CD14-positive monocyte (primary cell): ENCODE results near the gene HAPLN1. TPM values are rescaled to one million over a fixed set of nuclear protein-coding genes. Genes with fewer than 3 reads are reported as not detected.

ENCODE experiments used
- DNase-seq, 3 donors: peaks; one replicate each; pipeline ENCODE4 v3.0.0-alpha.2; 2011 to 2022
- H2AFZ ChIP-seq: 2 replicates; pipeline ENCODE4 v1.6.0; 2012; ENCODE audit warnings: mild to moderate bottlenecking, low read depth, low read length, inconsistent platforms; ENCODE audit not compliant: insufficient read depth, poor library complexity, severe bottlenecking
- H3K27ac ChIP-seq, 2 donors: 1 replicate in 1 of 2; 2 replicates in 1 of 2; pipeline ENCODE4 v1.5.1; 2012 to 2013; ENCODE audit warnings: low read length in 2 of 2, control low read depth in 1 of 2, inconsistent platforms in 1 of 2, low read depth in 1 of 2, mild to moderate bottlenecking in 1 of 2
- H3K27me3 ChIP-seq, 2 donors: one replicate each; pipeline versions ENCODE4 v1.6.0 to v1.6.1; 2011 to 2013; ENCODE audit warnings: low read length in 2 of 2; ENCODE audit not compliant: control insufficient read depth in 2 of 2, insufficient read depth in 2 of 2
- H3K36me3 ChIP-seq, 2 donors: replicated peaks in 1 of 2; 1 replicate in 1 of 2; 2 replicates in 1 of 2; pipeline versions ENCODE4 v1.5.1 to v1.6.1; 2012 to 2013; ENCODE audit warnings: low read length in 2 of 2, control low read depth in 1 of 2, inconsistent platforms in 1 of 2, mild to moderate bottlenecking in 1 of 2; ENCODE audit not compliant: insufficient read depth in 2 of 2, control insufficient read depth in 1 of 2
- H3K4me1 ChIP-seq, 2 donors: 1 replicate in 1 of 2; 2 replicates in 1 of 2; pipeline versions ENCODE4 v1.5.1 to v1.6.1; 2012 to 2013; ENCODE audit warnings: low read length in 2 of 2, control low read depth in 1 of 2, inconsistent platforms in 1 of 2, mild to moderate bottlenecking in 1 of 2, moderate library complexity in 1 of 2; ENCODE audit not compliant: insufficient read depth in 2 of 2, control insufficient read depth in 1 of 2
- H3K4me2 ChIP-seq: replicated peaks from 2 replicates; pipeline ENCODE3; 2012; ENCODE audit warnings: low read length, moderate library complexity, mild to moderate bottlenecking; ENCODE audit not compliant: poor library complexity, severe bottlenecking; ENCODE audit errors: extremely low read depth
- H3K4me3 ChIP-seq, 3 experiments: fragments of 200-600 bp in 1 of 3; sonication (generic) in 1 of 3; replicated peaks in 1 of 3; 1 replicate in 2 of 3; 2 replicates in 1 of 3; pipeline ENCODE4 v1.5.1; 2011 to 2013; ENCODE audit warnings: low read length in 3 of 3, mild to moderate bottlenecking in 3 of 3, control low read depth in 2 of 3, low read depth in 2 of 3, inconsistent platforms in 1 of 3, moderate library complexity in 1 of 3
- H3K79me2 ChIP-seq: 2 replicates; pipeline ENCODE4 v1.6.0; 2012; ENCODE audit warnings: mild to moderate bottlenecking, control low read depth, inconsistent platforms, low read length, moderate library complexity; ENCODE audit not compliant: insufficient read depth
- H3K9ac ChIP-seq: 2 replicates; pipeline ENCODE4 v1.6.0; 2017; ENCODE audit warnings: low read length, mild to moderate bottlenecking; ENCODE audit not compliant: insufficient read depth, poor library complexity, severe bottlenecking
- H3K9me3 ChIP-seq, 2 donors: replicated peaks in 1 of 2; 1 replicate in 1 of 2; 2 replicates in 1 of 2; pipeline versions ENCODE4 v1.5.1 to v1.6.1; 2012 to 2013; ENCODE audit warnings: low read length in 2 of 2, control low read depth in 1 of 2; ENCODE audit not compliant: control insufficient read depth in 1 of 2, insufficient read depth in 1 of 2
- H4K20me1 ChIP-seq: 2 replicates; pipeline ENCODE4 v1.6.0; 2012; ENCODE audit warnings: mild to moderate bottlenecking, low read length, control low read depth, moderate library complexity; ENCODE audit not compliant: insufficient read depth
- H3K27ac Mint-ChIP-seq, 7 donors: one replicate each; pipeline ENCODE4 v1.8.0; 2020; ENCODE audit warnings: mild to moderate bottlenecking in 7 of 7, mixed read lengths in 7 of 7, moderate library complexity in 6 of 7, inconsistent platforms in 2 of 7
- H3K27me3 Mint-ChIP-seq, 3 donors: one replicate each; pipeline ENCODE4 v1.8.0; 2021 to 2022; ENCODE audit warnings: low read depth in 3 of 3, mild to moderate bottlenecking in 3 of 3, mixed read lengths in 3 of 3, moderate library complexity in 3 of 3, inconsistent platforms in 1 of 3
- H3K36me3 Mint-ChIP-seq, 2 donors: one replicate each; pipeline ENCODE4 v1.8.0; 2020; ENCODE audit warnings: mixed read lengths in 2 of 2, inconsistent platforms in 1 of 2, mild to moderate bottlenecking in 1 of 2
- H3K4me1 Mint-ChIP-seq: one replicate; pipeline ENCODE4 v1.8.0; 2020; ENCODE audit warnings: mild to moderate bottlenecking, mixed read lengths
- H3K4me3 Mint-ChIP-seq, 2 donors: one replicate each; pipeline ENCODE4 v1.8.0; 2020; ENCODE audit warnings: mild to moderate bottlenecking in 2 of 2, mixed read lengths in 2 of 2, moderate library complexity in 1 of 2
- H3K9me3 Mint-ChIP-seq, 7 donors: one replicate each; pipeline ENCODE4 v1.8.0; 2020 to 2022; ENCODE audit warnings: mixed read lengths in 7 of 7, mild to moderate bottlenecking in 6 of 7, moderate library complexity in 6 of 7, inconsistent platforms in 2 of 7
- CTCF ChIP-seq: fragments of 200-600 bp; IDR thresholded peaks from one replicate; pipeline ENCODE4 v1.8.0; 2022; ENCODE audit warnings: antibody characterized with exemption, mild to moderate bottlenecking
- WGBS: methylation state at CpG from one replicate; pipeline ENCODE4 v1.1.5; 2013; ENCODE audit warnings: missing lambda C conversion rate; ENCODE audit not compliant: insufficient coverage; 5-methylcytosine and 5-hydroxymethylcytosine counted together
- intact Hi-C, 2 donors: fragments of 100-400 bp; cut with micrococcal nuclease; formaldehyde crosslinking; loops; one replicate each; pipeline versions ENCODE4 v1.15.0 to v1.15.1; 2023
- polyA plus RNA-seq, 3 donors: library from polyadenylated mRNA; depleted of rRNA in 1 of 3; unstranded in 2 of 3; stranded (reverse) in 1 of 3; fragments of 300-500 nt in 2 of 3; fragments of >200 nt in 1 of 3; fragmentation: Illumina TruSeq in 2 of 3; gene quantifications; 1 replicate in 2 of 3; 2 replicates in 1 of 3; pipeline ENCODE4 v1.2.3, GENCODE V29; 2012 to 2021

The HAPLN1 gene
- polyA plus RNA-seq, 3 donors: not detected

- Mint-ChIP-seq H3K27ac (no peak overlapping the region), H3K4me1 (no peaks in the 10 kb centered on the region), H3K27me3 (peaks cover 2 to 10% (median 8%) of the 10 kb centered on the region in 3 donors), H3K36me3 (no peaks in the 10 kb centered on the region), H3K4me3 (no peak overlapping the region), H3K9me3 (peaks cover 0 to 3% (median 0%) of the 10 kb centered on the region in 7 donors)
- intact Hi-C loops: no loop called here
- Histone ChIP-seq H3K9ac (no peak overlapping the region), H3K9me3 (no peaks in the 10 kb centered on the region), H3K27ac (no peak overlapping the region), H2AFZ (no peak overlapping the region), H3K79me2 (no peaks in the 10 kb centered on the region), H3K27me3 (peaks cover 0 to 2% of the 10 kb centered on the region in 2 donors), H4K20me1 (no peaks in the 10 kb centered on the region), H3K4me1 (no peaks in the 10 kb centered on the region), H3K36me3 (no peaks in the 10 kb centered on the region), H3K4me3 (no peak overlapping the region), H3K4me2 (no peak overlapping the region)
- TF ChIP-seq CTCF: no peak
- WGBS: no CpG with 5 or more reads among the region's 1 CpG
- no peak for DNase-seq
These were observed 74.7 kb downstream of the HAPLN1 start for GRCh38 chr5:83645936-83646335.

GRCh38 chr5:83644301-83644700 is 76.4 kb downstream of the HAPLN1 start:
- intact Hi-C loops: no loop called here
- no peak overlapping the region for H2AFZ ChIP-seq
- H4K20me1 ChIP-seq: no peaks in the 10 kb centered on the region
- H3K4me3 ChIP-seq: no peak overlapping the region
- H3K27me3 ChIP-seq: peaks cover 0 to 5% of the 10 kb centered on the region in 2 donors
- H3K4me3 Mint-ChIP-seq: no peak overlapping the region
- no peak overlapping the region for H3K9ac ChIP-seq
- H3K4me2 ChIP-seq: no peak overlapping the region
- DNase-seq: no peak
- no peaks in the 10 kb centered on the region for H3K36me3 ChIP-seq
- no peak overlapping the region for H3K27ac ChIP-seq
- no peak for TF ChIP-seq CTCF
- H3K4me1 Mint-ChIP-seq: no peaks in the 10 kb centered on the region
- peaks cover 2 to 9% (median 5%) of the 10 kb centered on the region in 3 donors for H3K27me3 Mint-ChIP-seq
- no peaks in the 10 kb centered on the region for H3K9me3 ChIP-seq
- no peaks in the 10 kb centered on the region for H3K4me1 ChIP-seq
- WGBS: 96% methylated on average over 14 of the region's 14 CpGs
- H3K27ac Mint-ChIP-seq: no peak overlapping the region
- H3K36me3 Mint-ChIP-seq: no peaks in the 10 kb centered on the region
- H3K79me2 ChIP-seq: no peaks in the 10 kb centered on the region
- H3K9me3 Mint-ChIP-seq: peaks cover 0 to 2% (median 0%) of the 10 kb centered on the region in 7 donors
